ENCODE results near the gene PCDHGB6.
"Not testable (repeated sequence)": the region's sequence is repeated elsewhere in the genome, so short reads cannot be mapped to it uniquely, and the experiment has no call there.

PCDHGB6 gene

GRCh38 chr5:141389153-141390042, 18.4 kb upstream of the PCDHGB6 start:
- no peak for DNase-seq

GRCh38 chr5:141392429-141393198, 15.2 kb upstream of the PCDHGB6 start, which contains the start of gene PCDHGA8:
Gene PCDHGA8 (plus strand): TSS chr5:141392633. CDS start chr5:141392814, 181 bp downstream.
- DNase-seq = no peak

DNA sequence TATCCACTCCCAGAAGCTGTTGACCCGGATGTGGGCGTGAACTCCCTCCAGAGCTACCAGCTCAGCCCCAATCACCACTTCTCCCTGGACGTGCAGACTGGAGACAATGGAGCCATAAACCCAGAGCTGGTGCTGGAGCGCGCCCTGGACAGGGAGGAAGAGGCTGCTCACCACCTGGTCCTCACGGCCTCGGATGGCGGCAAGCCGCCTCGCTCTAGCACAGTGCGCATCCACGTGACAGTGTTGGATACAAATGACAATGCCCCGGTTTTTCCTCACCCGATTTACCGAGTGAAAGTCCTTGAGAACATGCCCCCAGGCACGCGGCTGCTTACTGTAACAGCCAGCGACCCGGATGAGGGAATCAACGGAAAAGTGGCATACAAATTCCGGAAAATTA, 14.6 kb upstream of the PCDHGB6 start:
- DNase-seq = no peak

DNA sequence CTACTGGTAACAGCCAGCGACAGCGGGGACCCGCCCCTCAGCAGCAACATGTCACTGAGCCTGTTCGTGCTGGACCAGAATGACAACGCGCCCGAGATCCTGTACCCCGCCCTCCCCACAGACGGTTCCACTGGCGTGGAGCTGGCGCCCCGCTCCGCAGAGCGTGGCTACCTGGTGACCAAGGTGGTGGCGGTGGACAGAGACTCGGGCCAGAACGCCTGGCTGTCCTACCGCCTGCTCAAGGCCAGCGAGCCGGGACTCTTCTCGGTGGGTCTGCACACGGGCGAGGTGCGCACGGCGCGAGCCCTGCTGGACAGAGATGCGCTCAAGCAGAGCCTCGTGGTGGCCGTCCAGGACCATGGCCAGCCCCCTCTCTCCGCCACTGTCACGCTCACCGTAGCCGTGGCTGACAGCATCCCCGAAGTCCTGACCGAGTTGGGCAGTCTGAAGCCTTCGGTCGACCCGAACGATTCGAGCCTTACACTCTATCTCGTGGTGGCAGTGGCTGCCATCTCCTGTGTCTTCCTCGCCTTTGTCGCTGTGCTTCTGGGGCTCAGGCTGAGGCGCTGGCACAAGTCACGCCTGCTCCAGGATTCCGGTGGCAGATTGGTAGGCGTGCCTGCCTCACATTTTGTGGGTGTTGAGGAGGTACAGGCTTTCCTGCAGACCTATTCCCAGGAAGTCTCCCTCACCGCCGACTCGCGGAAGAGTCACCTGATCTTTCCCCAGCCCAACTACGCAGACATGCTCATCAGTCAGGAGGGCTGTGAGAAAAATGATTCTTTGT, 13.2 kb upstream of the PCDHGB6 start:
- DNase-seq = not testable (repeated sequence)

- not testable (repeated sequence) for DNase-seq
Observed at GRCh38 chr5:141397756-141398551, 9.9 kb upstream of the PCDHGB6 start, which contains the start of gene PCDHGB5. Gene PCDHGB5 (plus strand): TSS chr5:141397947. CDS start chr5:141398128, 181 bp downstream.

- DNase-seq = no peak
Observed at GRCh38 chr5:141398608-141399007, 9.2 kb upstream of the PCDHGB6 start.

DNA sequence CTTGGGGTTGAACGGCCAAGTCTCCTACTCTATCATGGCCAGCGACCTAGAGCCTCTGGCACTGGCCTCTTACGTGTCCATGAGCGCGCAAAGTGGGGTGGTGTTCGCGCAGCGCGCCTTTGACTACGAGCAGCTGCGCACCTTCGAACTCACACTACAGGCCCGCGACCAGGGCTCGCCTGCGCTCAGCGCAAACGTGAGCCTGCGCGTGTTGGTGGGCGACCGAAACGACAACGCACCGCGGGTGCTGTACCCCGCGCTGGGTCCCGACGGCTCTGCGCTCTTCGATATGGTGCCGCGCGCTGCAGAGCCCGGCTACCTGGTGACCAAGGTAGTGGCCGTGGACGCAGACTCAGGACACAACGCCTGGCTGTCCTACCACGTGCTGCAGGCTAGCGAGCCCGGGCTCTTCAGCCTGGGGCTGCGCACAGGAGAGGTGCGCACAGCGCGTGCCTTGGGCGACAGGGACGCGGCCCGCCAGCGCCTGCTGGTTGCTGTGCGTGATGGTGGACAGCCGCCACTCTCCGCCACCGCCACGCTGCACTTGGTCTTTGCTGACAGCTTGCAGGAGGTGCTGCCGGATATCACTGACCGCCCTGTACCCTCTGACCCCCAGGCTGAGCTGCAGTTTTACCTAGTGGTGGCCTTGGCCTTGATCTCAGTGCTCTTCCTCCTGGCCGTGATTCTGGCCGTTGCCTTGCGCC, 8.1 kb upstream of the PCDHGB6 start:
- DNase-seq = no peak

- no peak for DNase-seq
Observed at GRCh38 chr5:141402553-141403243, 5.1 kb upstream of the PCDHGB6 start, which contains the start of gene PCDHGA9. Gene PCDHGA9 (plus strand): TSS chr5:141402778. CDS start chr5:141402953, 175 bp downstream.

DNA sequence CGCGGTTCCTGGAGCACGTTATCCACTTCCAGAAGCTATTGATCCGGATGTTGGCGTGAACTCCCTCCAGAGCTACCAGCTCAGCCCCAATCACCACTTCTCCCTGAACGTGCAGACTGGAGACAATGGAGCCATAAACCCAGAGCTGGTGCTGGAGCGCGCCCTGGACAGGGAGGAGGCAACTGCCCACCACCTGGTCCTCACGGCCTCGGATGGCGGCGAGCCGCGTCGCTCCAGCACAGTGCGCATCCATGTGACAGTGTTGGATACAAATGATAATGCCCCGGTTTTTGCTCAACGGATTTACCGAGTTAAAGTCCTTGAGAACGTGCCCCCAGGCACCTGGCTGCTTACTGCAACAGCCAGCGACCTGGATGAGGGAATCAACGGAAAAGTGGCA, 4.4 kb upstream of the PCDHGB6 start:
- no peak for DNase-seq

DNA sequence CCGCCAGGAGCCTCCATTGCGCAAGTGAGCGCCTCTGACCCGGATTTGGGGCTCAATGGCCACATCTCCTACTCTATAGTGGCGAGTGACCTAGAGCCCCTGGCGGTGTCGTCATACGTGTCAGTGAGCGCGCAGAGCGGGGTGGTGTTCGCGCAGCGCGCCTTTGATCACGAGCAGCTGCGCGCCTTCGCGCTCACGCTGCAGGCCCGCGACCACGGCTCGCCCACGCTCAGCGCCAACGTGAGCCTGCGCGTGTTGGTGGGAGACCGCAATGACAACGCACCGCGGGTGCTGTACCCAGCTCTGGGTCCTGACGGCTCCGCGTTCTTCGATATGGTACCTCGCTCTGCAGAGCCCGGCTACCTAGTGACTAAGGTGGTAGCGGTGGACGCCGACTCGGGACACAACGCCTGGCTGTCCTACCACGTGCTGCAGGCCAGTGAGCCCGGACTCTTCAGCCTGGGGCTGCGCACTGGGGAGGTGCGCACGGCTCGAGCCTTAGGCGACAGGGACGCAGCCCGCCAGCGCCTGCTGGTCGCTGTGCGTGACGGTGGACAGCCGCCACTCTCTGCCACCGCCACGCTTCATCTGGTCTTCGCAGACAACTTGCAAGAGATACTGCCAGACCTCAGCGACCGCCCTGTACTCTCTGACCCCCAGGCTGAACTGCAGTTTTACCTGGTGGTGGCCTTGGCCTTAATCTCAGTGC, 1.9 kb downstream of the PCDHGB6 start:
- DNase-seq = no peak

GRCh38 chr5:141411575-141411974, 3.8 kb downstream of the PCDHGB6 start:
- no peak for DNase-seq

DNA sequence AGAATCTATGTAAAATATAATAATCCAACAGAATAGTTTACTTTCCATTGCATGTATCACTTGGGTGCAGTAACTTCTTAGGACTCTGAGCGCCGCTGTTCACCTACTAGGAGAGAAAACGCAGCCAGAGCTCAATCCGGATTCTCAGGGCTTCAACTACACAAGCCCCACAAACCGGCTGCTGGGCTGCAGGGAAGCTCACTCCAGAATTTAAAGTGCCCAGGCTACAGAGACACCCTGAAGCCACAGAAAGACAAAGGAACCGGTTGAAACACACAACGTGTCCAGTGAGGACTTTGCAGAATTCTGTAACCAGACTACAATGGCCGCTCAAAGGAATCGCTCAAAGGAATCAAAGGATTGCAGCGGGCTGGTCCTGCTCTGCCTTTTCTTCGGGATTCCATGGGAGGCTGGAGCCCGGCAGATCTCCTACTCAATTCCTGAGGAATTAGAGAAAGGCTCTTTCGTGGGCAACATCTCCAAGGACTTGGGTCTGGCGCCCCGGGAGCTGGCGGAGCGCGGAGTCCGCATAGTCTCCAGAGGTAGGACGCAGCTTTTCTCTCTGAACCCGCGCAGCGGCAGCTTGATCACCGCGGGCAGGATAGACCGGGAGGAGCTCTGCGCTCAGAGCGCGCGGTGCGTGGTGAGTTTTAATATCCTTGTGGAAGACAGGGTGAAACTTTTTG, 5.2 kb downstream of the PCDHGB6 start, which contains the start of gene PCDHGA10:
TSS of gene PCDHGA10 (plus strand) at position 134 of the 686 bp plus-strand sequence. CDS start at position 323, 189 bp downstream.
- DNase-seq = no peak

DNA sequence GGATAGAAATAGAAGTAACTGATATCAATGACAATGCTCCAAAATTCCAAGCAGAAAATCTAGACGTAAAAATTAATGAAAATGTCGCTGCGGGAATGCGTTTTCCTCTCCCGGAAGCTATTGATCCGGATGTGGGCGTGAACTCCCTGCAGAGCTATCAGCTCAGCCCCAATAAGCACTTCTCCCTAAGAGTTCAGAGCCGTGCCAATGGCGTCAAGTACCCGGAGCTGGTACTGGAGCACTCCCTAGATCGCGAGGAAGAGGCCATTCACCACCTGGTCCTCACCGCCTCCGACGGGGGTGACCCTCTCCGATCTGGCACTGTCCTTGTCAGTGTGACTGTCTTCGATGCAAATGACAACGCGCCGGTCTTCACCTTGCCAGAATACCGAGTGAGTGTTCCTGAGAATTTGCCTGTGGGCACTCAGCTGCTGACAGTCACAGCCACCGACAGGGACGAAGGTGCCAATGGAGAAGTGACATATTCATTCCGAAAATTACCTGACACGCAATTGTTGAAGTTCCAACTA, 5.8 kb downstream of the PCDHGB6 start:
- DNase-seq = no peak

DNA sequence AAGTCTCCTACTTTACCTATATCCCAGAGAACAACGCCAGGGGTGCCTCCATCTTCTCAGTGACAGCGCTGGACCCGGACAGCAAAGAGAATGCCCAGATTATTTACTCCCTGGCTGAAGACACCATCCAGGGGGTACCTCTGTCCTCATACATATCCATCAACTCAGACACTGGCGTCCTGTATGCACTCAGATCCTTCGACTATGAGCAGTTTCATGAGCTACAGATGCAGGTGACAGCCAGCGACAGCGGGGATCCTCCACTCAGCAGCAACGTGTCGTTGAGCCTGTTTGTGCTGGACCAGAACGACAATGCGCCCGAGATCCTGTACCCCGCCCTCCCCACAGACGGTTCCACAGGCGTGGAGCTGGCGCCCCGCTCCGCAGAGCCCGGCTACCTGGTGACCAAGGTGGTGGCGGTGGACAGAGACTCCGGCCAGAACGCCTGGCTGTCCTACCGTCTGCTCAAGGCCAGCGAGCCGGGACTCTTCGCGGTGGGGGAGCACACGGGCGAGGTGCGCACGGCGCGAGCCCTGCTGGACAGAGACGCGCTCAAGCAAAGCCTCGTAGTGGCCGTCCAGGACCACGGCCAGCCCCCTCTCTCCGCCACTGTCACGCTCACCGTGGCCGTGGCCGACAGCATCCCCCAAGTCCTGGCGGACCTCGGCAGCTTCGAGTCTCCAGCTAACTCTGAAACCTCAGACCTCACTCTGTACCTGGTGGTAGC, 6.9 kb downstream of the PCDHGB6 start:
- not testable (repeated sequence) for DNase-seq

DNA sequence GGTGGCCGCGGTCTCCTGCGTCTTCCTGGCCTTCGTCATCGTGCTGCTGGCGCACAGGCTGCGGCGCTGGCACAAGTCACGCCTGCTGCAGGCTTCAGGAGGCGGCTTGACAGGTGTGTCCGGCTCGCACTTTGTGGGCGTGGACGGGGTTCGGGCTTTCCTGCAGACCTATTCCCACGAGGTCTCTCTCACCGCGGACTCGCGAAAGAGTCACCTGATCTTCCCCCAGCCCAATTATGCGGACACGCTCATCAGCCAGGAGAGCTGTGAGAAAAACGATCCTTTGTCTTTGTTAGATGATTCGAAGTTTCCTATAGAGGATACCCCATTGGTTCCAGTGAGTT, 7.4 kb downstream of the PCDHGB6 start:
- not testable (repeated sequence) for DNase-seq

DNA sequence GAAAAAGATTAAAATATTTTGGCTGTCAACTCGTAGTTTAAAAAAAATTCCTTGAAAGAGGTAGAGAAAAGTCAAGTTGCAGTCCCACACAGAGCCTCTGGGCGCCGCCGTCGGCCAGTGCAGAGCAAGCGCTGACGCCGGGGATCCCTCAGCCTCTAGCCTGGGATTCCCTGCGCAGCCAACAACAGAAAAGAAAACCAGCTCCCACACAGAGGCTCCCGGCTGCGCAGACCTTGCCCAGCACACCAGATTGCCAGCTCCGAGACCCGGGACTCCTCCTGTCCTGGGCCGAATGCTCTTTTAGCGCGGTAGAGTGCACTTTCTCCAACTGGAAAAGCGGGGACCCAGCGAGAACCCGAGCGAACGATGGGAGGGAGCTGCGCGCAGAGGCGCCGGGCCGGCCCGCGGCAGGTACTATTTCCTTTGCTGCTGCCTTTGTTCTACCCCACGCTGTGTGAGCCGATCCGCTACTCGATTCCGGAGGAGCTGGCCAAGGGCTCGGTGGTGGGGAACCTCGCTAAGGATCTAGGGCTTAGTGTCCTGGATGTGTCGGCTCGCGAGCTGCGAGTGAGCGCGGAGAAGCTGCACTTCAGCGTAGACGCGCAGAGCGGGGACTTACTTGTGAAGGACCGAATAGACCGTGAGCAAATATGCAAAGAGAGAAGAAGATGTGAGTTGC, 9.8 kb downstream of the PCDHGB6 start, which contains the start of gene PCDHGB7:
TSS of gene PCDHGB7 (plus strand) at position 184 of the 679 bp plus-strand sequence. CDS start at position 367, 183 bp downstream.
- DNase-seq = not testable (repeated sequence)
